ENCODE data around the gene OLIG2.
A peak's percentile ranks its signal among the peaks of the same experiment; 100 is the strongest.

Gene OLIG2

GRCh38 chr21:33032434-33033047 is 6.8 kb downstream of the OLIG2 start:
- no peak for DNase-seq

- no peak for DNase-seq
These were observed 7.6 kb downstream of the OLIG2 start for GRCh38 chr21:33033094-33033951.

DNA sequence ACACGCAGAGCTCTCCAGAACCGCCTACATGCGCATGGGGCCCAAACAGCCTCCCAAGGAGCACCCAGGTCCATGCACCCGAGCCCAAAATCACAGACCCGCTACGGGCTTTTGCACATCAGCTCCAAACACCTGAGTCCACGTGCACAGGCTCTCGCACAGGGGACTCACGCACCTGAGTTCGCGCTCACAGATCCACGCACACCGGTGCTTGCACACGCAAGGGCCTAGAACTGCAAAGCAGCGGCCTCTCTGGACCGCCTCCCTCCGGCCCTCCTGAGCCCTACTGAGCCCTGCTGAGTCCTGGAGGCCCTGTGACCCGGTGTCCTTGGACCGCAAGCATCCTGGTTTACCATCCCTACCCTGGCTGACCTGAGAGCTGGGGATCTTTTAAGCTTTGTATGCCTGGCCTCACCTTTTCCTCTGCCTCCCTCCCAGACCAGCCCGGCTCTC is 8.3 kb downstream of the OLIG2 start:
- DNase-seq = no peak

DNA sequence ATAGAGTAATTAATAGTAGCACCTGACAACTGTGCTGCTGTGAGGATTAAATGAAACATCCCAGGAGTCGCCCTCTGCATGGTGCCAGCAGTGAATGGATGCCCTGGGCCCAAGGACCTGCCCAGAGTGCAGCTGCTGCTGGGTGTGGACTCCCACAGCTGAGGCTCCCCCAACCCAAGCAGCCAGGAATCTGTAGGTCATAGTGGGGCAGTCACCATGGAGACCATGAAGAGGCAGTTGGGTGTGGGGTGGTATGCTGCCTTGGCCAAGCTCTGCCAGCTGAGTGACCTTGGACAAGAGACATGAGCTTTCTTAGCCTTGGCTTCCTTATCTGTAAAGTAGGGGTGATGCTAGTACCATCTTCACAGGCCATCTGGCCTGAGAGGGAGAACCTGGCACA is 9.4 kb downstream of the OLIG2 start:
- no peak for DNase-seq

DNA sequence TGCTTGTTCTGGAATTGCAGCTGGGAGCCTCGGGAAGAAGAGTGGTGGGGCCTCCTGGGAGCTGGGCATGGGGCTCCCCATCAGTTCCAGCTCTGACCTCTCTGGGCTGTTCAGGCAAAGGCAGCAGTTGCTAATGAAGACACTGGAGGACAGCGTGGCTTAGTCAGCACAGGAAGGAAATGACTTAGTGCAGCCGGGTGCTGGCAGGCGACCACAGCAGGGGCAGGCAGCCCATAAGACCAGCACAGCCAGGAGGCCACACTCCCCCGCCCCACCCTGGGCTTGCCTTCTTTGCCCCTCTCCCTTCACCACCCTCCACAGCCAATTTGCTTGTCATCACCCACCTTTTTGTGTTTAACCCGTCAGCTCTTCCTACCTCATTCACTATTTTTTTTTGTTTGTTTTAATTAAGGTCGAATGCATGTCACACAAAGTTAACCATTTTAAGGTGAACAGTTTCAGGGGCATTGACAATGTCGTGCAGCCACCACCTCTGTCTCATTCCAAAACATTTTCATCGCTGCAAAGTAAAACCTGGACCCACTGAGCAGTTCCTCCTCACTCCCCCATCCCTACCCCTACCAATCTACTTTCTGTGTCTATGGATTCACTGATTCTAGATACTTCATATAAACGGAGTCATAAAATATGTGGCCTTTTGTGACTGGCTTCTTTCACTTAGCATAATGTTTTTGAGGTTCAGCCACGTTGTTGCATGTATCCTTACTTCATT is 10.9 kb downstream of the OLIG2 start:
- DNase-seq = peak in 6 of 58 donors; percentile 19 to 33 (median 24)

GRCh38 chr21:33037501-33037900 is 11.8 kb downstream of the OLIG2 start:
- no peak for DNase-seq

GRCh38 chr21:33039536-33039935 is 13.8 kb downstream of the OLIG2 start:
- DNase-seq = peak in 51 of 58 donors; percentile 20 to 92 (median 72)

- no peak for DNase-seq
These were observed 14.5 kb downstream of the OLIG2 start for GRCh38 chr21:33040215-33040614.

- DNase-seq = no peak
These were observed 16.2 kb downstream of the OLIG2 start for GRCh38 chr21:33041981-33042380.

DNA sequence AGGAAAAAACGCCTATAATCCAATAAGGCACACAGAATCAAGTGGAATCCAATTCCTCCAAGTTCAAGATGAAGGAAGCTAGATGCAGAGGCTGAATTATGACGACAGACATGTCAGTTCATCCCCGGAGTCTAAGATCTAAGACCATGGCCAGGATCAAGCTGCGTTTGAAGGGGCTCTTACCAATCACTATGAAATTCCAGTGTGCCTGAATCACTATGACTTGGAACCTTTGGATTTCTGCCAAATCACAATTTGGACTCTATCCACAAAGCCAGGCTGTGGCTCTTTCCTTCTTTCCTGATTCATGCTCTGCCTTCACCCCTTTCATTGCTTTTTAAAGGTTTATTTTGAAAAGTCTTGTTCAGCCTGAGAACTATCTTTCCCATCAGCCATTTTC is 17.1 kb downstream of the OLIG2 start:
- no peak for DNase-seq

- DNase-seq = no peak
These were observed 20.7 kb downstream of the OLIG2 start for GRCh38 chr21:33046455-33046854.

- DNase-seq = peak in 1 of 58 donors; percentile 21
These were observed 21.5 kb downstream of the OLIG2 start for GRCh38 chr21:33047231-33047630.

DNA sequence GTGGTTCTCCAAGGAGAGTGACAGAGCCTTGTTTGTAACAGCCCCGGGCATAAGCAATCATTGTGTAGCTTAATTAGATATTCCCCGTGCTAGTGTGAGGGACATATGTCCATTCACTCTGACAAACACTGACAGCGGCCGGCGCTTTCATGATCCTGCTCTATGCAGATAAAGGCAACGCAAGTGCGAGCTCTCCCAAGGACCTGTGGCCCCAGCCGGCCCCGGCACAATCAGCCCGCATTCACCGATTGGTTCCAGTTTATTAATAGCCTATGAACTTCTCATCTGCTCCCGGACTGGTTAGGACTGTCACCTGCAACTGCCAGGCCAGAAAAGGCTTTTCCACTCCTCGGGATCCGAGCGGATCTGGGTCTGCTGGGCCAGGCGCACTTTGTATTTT is 26.2 kb downstream of the OLIG2 start:
- peak in 15 of 58 donors; percentile 19 to 65 (median 36) for DNase-seq

DNA sequence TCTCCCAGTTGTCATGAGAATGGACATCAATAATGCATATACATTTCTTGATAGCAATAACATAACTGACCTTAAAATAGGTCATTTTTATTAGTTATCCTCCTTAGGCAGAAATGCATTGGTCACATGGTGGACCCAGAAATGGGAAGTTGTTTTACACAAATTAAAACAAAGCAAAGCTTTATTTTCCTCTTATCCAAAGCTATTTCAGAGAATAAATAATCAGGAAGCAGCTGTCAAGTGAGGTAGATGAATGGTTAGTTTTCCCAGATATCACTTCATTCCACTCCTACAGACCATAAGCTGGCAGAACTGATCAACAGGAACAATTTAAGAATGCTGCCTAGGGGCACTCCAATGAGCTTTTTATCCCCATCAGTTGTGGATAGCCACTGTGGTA is 28.2 kb downstream of the OLIG2 start:
- DNase-seq = no peak

- DNase-seq = no peak
These were observed 30.3 kb downstream of the OLIG2 start for GRCh38 chr21:33055991-33056390.

DNA sequence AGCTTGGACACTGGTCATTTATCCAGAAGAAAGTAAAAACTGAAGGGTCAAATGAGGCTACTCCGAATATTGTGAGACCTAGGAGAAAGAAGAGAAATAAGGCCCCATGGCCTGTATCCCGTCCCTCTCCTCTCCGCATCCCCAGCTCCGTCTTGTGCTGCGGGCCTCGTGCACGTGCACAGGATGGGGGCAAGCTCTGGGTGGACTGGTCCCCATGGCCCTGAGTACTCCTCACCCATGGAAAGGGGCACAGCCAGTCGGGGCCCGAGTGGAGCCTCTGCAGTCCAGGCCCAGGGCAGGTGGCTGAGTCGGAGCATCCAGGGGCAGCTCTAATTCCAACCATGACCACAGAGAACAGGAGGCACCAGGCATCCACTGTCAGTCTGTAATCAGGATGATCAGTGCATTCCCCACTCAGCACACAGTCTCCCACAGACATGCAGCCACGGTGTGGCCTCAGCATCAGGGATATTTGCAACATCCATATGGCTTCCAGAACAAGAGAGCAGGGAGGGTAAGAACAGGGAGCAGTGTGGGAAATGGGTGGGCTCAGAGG is 31.7 kb downstream of the OLIG2 start:
- no peak for DNase-seq

- peak in 35 of 58 donors; percentile 12 to 81 (median 29) for DNase-seq
These were observed 32.8 kb downstream of the OLIG2 start for GRCh38 chr21:33058527-33058926.

- peak in 4 of 58 donors; percentile 19 to 50 (median 44) for DNase-seq
These were observed 33.2 kb downstream of the OLIG2 start for GRCh38 chr21:33058957-33059356.

GRCh38 chr21:33059380-33059841 is 33.7 kb downstream of the OLIG2 start:
- peak in 6 of 58 donors; percentile 13 to 52 (median 31) for DNase-seq

GRCh38 chr21:33061233-33061632 is 35.5 kb downstream of the OLIG2 start:
- DNase-seq = no peak

GRCh38 chr21:33063375-33063883 is 37.7 kb downstream of the OLIG2 start:
- DNase-seq = no peak
